Activated CD4-positive, alpha-beta T cell treated with anti-CD3 and anti-CD28 coated beads, Interleukin-10, Interleukin-2, amounts not matched to agents 100 ng/mL and 50 ng/mL, durations not matched to agents 16 hours and 8 hours (primary cell): ENCODE data around the gene PPP1CA.
A peak's percentile ranks its signal among the peaks of the same experiment; 100 is the strongest.

Source experiments
- DNase-seq: peaks from one replicate; pipeline ENCODE4 v3.0.0-alpha.2; 2020

Gene PPP1CA

GRCh38 chr11:67434395-67434881 lies 32.8 kb upstream of the PPP1CA start:
- peak; percentile 48 for DNase-seq

GRCh38 chr11:67433536-67434394 lies 32.1 kb upstream of the PPP1CA start:
- peak; percentile 47 for DNase-seq

- no peak for DNase-seq
These were observed 31.1 kb upstream of the PPP1CA start for GRCh38 chr11:67432655-67433349.

DNA sequence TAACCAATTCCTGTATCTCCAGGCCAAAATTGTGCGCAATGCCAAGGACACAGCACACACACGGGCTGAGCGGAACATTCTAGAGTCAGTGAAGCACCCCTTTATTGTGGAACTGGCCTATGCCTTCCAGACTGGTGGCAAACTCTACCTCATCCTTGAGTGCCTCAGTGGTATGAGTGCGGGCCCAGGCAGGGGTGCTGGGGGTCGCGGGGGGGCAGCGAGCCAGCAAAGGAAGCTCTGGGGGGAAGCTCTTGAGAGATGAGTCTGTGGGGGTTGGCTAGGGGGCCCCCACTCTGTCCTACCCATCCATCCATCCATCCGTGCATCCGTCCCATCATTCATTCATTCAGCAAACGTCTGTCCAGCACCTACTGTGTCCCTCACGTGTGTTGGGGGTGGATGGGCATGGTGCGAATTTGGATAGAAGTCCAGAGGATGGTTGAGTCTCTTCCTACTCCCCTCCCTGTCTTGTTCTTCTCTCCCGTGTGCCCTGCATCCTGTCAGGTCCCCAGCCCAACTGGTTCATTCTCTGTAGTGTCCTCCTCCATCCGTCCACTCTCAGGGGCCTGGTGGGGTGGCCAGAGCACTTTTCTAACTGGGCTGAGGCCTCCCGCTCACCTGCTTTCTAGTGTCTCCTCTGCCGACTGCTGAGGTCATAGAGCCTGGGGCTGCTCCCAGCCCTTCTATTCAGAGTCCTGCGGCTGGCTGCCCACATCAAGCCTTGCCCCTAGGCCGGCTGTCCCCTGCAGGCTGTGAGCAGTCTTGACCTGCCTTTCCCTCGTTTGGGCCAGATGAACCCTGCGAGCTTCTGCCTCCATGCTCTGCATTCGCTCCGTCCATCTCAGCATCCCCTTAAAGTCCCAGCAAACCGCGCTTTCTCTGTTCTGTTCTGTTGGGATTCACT lies 29.9 kb upstream of the PPP1CA start:
- DNase-seq, result no peak

DNA sequence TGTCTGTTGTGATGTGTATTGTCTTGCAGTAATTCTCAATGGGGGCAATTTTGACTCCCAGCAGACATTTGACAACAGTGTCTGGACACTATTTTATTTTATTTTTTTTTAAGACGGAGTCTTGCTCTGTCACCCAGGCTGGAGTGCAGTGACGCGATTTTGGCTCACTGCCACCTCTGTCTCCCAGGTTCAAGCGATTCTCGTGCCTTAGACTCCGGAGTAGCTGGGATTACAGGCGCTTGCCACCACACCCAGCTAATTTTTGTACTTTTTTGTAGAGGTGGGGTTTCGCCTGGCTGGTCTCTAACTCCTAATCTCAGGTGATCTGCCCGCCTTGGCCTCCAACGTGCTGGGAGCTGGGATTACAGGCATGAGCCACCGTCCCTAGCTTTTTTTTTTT lies 28.1 kb upstream of the PPP1CA start:
- DNase-seq, result no peak

- no peak for DNase-seq
These were observed 27.5 kb upstream of the PPP1CA start for GRCh38 chr11:67429038-67429668.

DNA sequence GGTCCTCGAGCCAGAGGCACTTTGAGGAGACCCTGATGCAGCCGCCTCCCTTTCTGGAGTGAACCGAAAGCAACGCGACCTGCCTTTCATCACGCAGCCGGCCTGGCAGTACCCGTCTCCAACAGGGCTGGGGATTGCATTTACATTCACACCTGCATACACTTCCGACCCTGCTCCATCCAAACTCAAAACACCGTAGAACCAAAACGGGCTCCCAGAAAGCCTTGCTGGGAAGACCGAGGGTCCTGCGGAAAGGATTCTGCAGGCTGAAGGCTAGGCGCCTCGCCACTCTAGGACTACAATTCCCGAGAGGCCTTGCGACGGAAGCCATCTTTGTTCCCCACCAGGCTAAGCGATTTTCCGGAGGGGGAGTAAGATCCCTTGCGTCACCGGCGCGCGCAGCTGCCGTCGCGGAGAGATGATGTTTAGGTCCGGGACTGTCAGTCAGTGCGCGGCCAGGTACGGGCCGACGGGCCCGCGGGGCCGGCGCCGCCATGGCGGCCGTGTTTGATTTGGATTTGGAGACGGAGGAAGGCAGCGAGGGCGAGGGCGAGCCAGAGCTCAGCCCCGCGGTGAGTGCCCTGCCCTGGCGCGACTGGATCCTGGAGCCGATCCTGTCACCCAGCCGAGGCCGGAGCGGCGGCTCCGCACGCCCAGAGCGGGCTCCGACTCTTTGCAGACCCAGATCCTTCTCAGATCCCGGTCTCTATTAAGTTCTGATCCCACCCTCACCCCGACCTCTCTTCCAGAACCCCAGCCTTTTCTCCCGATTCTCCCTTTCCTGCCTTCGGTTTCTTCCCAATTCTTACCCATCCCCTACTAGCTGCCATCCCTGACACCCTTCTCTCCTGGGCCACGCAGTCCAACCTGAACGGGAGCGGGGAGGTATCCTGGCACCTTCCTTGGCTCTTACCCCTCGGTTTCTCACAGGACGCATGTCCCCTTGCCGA lies 26.7 kb upstream of the PPP1CA start, which contains the start of gene RPS6KB2:
Gene RPS6KB2, plus strand, starts transcription at position 443 of the 950 bp plus-strand sequence. Its CDS starts 52 bp downstream, at position 495.
- peak; percentile 99 for DNase-seq

DNA sequence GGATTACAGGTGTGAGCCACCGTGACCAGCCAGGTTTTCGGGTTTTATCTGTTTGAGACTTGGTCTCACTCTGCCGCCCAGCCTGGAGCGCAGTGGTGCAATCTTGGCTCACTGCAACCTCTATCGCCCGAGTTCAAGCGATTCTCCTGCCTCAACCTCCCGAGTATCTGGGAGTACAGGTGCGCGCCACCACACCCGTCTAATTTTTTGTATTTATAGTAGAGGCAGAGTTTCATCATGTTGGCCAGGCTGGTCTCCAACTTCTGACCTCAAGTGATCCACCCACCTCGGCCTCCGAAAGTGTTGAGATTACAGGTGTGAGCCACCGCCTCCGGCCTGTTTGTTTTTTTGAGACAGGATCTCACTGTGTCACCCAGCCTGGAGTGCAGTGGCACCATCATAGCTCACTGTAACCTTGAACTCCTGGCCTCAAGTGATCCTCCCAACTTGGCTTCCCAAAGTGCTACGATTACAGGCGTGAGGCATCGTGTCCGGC lies 25.8 kb upstream of the PPP1CA start:
- DNase-seq, result peak; percentile 33

- DNase-seq, result no peak
These were observed 22.4 kb upstream of the PPP1CA start for GRCh38 chr11:67423891-67424613.

GRCh38 chr11:67423466-67423865 lies 21.8 kb upstream of the PPP1CA start:
- DNase-seq, result no peak

DNA sequence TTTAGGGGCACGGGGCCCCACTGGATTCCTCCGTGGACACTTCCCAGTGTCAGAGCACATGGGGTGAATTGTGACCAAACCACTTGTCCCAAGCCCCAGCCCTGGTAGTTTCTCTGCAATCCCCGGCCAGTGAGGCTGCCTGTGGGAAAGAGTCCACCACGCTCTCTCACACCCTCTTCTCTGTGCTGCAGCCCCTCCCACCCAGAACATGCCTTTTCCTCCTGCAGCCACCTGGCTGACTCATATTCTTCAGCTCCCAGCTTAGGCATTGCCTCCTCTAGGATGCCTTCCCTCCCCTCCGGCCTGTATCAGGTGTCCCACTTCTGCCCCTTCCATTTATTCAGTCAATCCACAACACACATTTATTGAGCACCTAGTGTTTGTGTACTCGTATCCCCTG lies 21.2 kb upstream of the PPP1CA start:
- no peak for DNase-seq

DNA sequence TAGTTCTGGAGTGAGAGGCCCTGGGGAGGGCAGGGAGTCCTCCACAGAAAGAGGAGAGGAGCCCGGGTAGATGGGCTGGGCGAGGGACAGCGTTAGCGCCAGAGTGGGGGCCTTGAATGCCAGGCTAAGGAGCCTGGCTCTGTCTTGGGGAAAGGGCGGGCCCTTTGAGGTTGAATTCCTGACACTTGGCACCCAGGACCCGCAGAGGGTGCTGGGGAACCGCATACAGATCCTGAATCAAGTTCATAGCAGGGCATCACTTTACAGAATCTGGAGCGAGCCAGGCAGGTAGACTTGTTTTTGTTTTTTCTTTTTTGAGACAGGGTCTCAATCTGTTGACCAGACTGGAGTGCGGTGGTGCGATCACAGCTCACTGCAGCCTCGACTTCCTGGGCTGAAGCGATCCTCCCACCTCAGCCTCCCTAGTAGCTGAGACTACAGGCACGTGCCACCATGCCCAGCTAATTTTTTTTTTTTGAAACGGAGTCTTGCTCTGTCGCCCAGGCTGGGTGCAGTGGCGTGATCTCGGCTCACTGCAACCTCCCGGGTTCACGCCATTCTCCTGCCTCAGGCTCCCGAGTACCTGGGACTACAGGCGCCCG lies 19.9 kb upstream of the PPP1CA start:
- no peak for DNase-seq

- peak; percentile 98 for DNase-seq
These were observed 19.2 kb upstream of the PPP1CA start for GRCh38 chr11:67420646-67421429.

DNA sequence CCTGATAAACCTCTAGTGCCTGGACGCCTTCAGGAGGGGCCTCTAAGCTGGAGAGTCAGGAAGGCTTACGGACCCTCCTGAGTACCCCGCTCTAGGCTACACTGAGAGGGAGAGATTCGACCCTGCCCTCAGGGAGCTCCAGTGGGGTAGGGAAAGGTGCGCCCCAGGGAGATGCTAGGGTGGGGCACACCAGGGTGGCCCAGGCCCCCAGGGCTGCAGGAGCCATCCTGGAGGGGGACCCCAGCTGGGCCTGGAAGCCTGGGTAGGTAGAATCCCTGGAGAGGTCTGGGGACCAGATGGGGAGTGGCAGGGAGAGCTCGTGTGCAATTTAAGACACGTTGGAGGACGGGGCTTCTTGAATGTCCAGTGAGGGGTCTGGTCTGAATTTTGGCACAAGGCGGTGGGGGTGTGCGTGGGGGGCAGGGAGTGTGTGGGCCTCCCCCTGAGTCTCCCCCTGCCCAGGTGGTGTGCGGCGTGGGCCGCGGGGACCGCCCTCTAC lies 18.5 kb upstream of the PPP1CA start:
- no peak for DNase-seq

DNA sequence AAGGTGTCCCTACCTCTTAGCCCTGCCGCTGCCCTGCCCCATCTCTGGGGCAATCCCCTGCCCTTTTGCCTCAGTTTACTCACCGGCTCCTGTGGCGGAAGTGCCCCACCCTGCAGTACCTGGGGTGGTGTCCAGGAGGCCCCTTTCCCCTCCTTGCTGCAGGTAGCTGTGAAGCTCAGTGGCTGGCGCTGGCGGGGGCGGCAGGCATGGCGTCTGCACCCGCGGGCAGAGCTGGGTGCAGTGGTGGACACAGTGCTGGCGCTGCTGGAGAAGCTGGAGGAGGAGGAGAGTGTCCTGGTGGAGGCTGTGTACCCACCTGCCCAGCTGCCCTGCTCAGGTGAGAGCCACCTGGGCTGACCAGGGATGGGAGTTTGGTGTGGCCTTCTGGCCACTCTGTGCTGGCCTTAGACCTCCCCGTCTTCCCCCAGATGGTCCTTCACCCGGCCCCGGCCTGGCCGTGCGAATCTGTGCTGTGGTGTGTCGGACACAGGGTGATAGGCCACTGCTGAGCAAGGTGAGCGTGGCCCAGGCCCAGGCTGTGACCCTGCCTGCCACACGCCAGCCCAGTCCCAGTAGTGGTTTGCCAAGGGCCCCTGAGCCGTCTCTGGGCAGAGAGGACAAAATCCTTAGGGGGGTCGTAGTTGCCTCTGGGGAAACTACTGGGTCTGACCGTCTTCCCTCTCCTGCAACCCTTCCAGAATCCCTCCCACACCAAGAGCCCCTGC lies 17.8 kb upstream of the PPP1CA start:
- no peak for DNase-seq

DNA sequence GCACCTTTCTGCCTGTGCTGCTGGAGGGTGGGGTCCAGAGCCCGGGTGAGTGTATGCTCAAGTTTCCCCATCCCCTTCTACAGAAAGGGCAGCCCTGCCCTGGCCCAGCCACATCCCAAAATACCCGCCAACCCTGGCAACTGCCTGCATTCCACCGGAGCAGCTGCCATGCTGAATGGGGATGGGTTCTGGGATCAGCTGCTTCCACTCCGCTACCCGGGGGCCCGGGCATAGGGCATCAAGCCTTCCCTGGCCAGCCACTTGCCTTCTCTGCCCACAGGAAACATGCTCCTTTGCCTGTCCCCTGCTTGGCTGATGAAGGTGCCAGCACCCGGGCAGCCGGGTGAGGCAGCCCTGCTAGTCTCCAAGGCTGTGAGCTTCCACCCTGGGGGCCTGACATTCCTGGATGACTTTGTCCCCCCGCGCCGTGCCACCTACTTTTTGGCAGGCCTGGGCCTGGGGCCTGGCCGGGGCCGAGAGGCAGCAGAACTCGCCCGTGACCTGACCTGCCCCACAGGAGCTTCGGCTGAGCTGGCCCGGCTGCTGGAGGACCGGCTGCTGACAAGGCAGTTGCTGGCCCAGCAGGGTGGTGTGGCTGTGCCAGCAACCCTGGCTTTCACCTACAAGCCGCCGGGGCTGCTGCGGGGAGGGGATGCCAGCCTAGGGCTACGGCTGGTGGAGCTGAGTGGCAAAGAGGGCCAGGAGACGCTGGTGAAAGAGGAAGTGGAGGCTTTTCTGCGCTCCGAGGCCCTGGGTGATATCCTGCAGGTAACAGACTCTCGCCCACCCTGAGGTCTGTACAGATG lies 17.0 kb upstream of the PPP1CA start:
- DNase-seq, result no peak

GRCh38 chr11:67417425-67417824 lies 15.8 kb upstream of the PPP1CA start:
- no peak for DNase-seq
